ENCODE measurements around the gene TMEM245.

DNA sequence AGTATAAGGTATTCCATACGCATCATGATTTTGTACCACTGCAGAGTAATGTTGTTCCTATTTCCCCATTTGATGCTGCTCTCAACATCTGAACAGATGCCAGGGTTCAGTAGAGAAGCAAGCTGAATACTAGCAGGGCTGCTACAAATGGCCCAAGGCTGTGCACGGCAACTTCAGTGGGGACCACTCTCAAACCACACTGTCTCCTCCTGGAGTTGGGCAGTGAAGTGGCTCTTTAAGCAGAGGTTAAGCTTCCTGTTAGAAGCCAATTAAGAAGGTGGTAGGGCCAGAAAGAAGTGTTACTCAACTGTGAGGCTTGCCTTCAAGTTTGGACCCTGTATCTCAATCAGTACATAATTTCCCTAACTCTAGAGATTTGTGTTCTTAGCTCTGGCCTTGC is 32.0 kb downstream of the TMEM245 start:
- no peak for TF ChIP-seq POLR2AphosphoS5 (IDR thresholded peaks at IDR 0.05; ENCODE audit: low read depth, low read length)
- TF ChIP-seq POLR2A (IDR thresholded peaks at IDR 0.05; ENCODE audit: low read depth, low read length) = no peak
